Calu3 (cell line): ENCODE data around the gene MLANA. TPM values are rescaled to one million over a fixed set of nuclear protein-coding genes. Genes with fewer than 3 reads are reported as not detected.

Experiments used
- BruUV-seq: library from RNA; stranded (reverse); fragments of 400-500 nt; replicated peaks from 2 replicates; lab custom pipeline; 2021; lab: Mats Ljungman, UMichigan
- CTCF ChIA-PET: fragments of 300-600 bp; sonication (Branson Sonifier 250); formaldehyde crosslinking; loops from one replicate; lab custom pipeline; 2022; ENCODE audit warnings: antibody characterized with exemption; lab: Charles Lee
- DNase-seq: peaks from one replicate; pipeline ENCODE4 v3.0.0; 2022
- H3K27ac Mint-ChIP-seq: one replicate; pipeline ENCODE4 v1.8.0; 2022; ENCODE audit warnings: mixed read lengths; ENCODE audit not compliant: unreplicated experiment
- H3K27me3 Mint-ChIP-seq: one replicate; pipeline ENCODE4 v1.8.0; 2022; ENCODE audit warnings: mixed read lengths; ENCODE audit not compliant: unreplicated experiment
- H3K36me3 Mint-ChIP-seq: one replicate; pipeline ENCODE4 v1.8.0; 2022; ENCODE audit warnings: mild to moderate bottlenecking, moderate library complexity, mixed read lengths; ENCODE audit not compliant: insufficient read depth, unreplicated experiment
- H3K4me1 Mint-ChIP-seq: one replicate; pipeline ENCODE4 v1.8.0; 2022; ENCODE audit warnings: mild to moderate bottlenecking, low read depth, mixed read lengths; ENCODE audit not compliant: unreplicated experiment
- H3K4me3 Mint-ChIP-seq: one replicate; pipeline ENCODE4 v1.8.0; 2022; ENCODE audit warnings: mild to moderate bottlenecking, low read depth, moderate library complexity, mixed read lengths; ENCODE audit not compliant: unreplicated experiment
- H3K9me3 Mint-ChIP-seq: one replicate; pipeline ENCODE4 v1.8.0; 2022; ENCODE audit warnings: low read depth, mixed read lengths; ENCODE audit not compliant: unreplicated experiment
- intact Hi-C: fragments of 100-400 bp; cut with micrococcal nuclease; formaldehyde crosslinking; loops from one replicate; pipeline ENCODE4 v1.10.0; 2022; ENCODE audit not compliant: unreplicated experiment
- total RNA-seq: library from RNA; stranded (reverse); gene quantifications from 2 replicates; pipeline ENCODE4 v1.2.3, GENCODE V29; 2022
- TF ChIP-seq, protein P1 (sequence below): fragments of 200-600 bp; IDR thresholded peaks from one replicate; pipeline ENCODE4 v1.8.0; 2022; ENCODE audit warnings: antibody characterized with exemption; ENCODE audit not compliant: unreplicated experiment

The MLANA gene
- total RNA-seq, 1 experiment from 2014 or later: not detected

DNA sequence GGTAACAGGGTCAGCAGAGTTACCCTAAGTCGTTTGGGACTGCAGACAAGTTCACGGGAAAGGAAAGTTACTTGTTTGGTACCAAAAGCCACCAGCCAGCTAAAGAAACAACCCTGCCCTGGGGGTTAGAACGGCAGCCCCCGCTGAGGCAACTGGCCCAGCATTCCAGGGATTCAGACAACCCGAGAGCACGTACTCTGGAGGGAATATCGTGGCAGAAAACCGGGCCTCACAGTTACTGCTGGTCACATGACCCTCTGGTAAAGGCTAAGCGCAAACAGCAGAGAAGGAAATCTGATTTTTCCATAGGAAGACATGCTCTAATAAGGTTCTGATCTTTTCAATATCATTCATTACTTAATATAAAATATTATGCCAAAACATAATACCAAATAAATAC lies 22.5 kb upstream of the MLANA start:
- TF ChIP-seq, protein P1, sequence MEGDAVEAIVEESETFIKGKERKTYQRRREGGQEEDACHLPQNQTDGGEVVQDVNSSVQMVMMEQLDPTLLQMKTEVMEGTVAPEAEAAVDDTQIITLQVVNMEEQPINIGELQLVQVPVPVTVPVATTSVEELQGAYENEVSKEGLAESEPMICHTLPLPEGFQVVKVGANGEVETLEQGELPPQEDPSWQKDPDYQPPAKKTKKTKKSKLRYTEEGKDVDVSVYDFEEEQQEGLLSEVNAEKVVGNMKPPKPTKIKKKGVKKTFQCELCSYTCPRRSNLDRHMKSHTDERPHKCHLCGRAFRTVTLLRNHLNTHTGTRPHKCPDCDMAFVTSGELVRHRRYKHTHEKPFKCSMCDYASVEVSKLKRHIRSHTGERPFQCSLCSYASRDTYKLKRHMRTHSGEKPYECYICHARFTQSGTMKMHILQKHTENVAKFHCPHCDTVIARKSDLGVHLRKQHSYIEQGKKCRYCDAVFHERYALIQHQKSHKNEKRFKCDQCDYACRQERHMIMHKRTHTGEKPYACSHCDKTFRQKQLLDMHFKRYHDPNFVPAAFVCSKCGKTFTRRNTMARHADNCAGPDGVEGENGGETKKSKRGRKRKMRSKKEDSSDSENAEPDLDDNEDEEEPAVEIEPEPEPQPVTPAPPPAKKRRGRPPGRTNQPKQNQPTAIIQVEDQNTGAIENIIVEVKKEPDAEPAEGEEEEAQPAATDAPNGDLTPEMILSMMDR: no peak
- CTCF ChIA-PET: no interaction called here
- no peak for DNase-seq
- Mint-ChIP-seq H3K4me3 (no peak overlapping the region), H3K27me3 (no peaks in the 10 kb centered on the region), H3K27ac (no peak overlapping the region), H3K36me3 (no peaks in the 10 kb centered on the region), H3K4me1 (no peaks in the 10 kb centered on the region), H3K9me3 (no peaks in the 10 kb centered on the region)
- BruUV-seq: no TSS peak
- intact Hi-C loops: no loop called here

DNA sequence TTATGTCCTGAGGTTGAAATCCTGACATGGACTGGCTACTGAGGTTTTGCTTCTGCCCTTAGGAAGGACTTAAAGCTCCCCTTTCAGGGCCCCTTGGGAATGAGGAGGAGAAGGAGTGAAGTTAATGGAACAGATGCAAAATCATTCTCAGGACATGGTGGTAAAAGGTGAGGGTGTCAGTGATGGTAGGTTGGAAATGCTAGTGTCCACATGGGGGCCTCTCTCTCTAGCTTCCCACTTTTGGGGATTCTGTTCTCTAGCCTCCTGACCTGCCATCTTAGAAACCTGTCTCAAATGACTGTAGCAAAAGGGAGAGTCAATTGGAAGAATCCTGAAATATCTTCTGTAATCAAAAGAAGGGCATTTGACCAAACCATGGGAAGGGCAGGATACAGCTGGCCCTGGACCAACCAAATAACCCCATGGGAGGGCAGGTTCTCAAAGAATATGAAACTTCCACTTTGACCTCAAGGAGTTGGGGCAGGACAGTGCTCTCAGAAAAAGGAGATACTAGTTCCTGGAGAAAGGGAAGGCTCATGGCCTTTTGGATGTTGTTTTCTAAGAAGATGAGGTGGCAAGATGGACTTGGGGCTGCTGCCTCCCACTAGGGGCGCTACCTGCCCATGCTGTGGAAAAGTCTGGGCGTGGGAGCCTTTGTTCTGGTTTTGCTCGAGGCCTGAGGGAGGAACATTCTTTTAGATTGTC lies 21.2 kb upstream of the MLANA start:
- DNase-seq: no peak
- no TSS peak for BruUV-seq
- Mint-ChIP-seq H3K4me3 (no peak overlapping the region), H3K27ac (no peak overlapping the region), H3K4me1 (no peaks in the 10 kb centered on the region), H3K9me3 (no peaks in the 10 kb centered on the region), H3K27me3 (no peaks in the 10 kb centered on the region), H3K36me3 (no peaks in the 10 kb centered on the region)
- intact Hi-C loops: no loop called here
- TF ChIP-seq, protein P1: no peak
- CTCF ChIA-PET: no interaction called here

DNA sequence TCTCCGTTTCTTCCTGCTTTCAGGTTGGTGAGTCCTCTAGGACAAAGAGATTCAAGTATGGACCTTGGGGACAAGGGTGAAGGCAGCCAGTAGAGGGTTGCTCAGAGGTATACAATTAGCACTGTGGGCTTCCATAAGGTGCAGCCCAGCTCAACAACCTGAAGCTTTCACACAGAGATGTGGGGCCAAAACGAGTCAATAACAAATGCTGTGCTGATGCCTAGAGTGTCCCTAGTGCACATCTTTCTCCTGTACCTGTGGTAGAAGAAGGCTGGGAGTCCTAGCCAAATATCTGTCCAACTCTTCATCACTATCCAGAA lies 20.7 kb upstream of the MLANA start:
- no peak overlapping the region for H3K4me3 Mint-ChIP-seq
- H3K9me3 Mint-ChIP-seq: peaks cover 2% of the 10 kb centered on the region
- intact Hi-C loops: no loop called here
- CTCF ChIA-PET: no interaction called here
- H3K27ac Mint-ChIP-seq: no peak overlapping the region
- DNase-seq: no peak
- TF ChIP-seq, protein P1: no peak
- no peaks in the 10 kb centered on the region for H3K4me1 Mint-ChIP-seq
- no TSS peak for BruUV-seq
- no peaks in the 10 kb centered on the region for H3K36me3 Mint-ChIP-seq
- no peaks in the 10 kb centered on the region for H3K27me3 Mint-ChIP-seq

DNA sequence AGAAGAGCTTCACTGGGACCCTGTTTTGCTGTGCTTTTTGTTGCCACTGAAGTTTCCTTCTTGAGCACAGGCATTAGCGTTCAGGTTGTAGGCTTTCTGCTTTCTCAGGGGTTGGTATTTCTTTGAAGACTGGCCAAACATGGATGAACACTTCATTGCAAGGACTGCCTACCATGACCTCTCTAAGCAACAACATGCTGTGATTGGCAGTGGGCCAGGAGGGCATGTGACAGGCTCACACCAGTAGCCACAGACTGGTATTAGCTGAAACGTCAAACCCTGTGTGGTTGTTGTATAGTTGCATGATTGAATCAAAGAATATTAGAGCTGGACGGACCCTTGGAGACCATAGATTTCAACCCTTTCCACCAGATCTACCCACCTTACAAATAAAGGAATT lies 20.0 kb upstream of the MLANA start:
- Mint-ChIP-seq H3K27ac (no peak overlapping the region), H3K4me1 (no peaks in the 10 kb centered on the region), H3K27me3 (no peaks in the 10 kb centered on the region), H3K4me3 (no peak overlapping the region), H3K9me3 (peaks cover 2% of the 10 kb centered on the region), H3K36me3 (no peaks in the 10 kb centered on the region)
- DNase-seq: no peak
- TF ChIP-seq, protein P1: no peak
- CTCF ChIA-PET: no interaction called here
- intact Hi-C loops: no loop called here
- no TSS peak for BruUV-seq
